ENCODE results near the gene MDM2. TPM values are rescaled to one million over a fixed set of nuclear protein-coding genes. Genes with fewer than 3 reads are reported as not detected.

Gene MDM2
- total RNA-seq, 1 experiment from 2014 or later = 159 TPM

DNA sequence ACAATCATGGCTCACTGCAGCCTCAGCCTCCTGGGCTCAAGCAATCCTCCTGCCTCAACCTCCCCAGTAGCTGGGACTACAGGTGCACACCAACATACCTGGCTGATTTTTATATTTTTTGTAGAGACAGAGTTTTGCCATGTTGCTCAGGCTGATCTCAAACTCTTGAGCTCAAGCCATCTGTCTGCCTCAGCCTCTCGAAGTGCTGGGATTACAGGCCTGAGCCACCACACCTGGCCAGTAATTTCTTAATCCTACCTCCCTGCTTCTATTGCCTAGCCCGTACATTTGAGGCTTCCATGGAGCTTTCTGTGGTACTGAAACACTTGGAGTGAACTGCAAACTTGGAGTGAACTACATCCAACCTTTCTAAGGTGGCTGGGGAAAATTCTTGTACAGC is 41.3 kb upstream of the MDM2 start:
- Histone ChIP-seq H3K4me1 (ENCODE audit: insufficient read depth, low read length) (no peaks in the 10 kb centered on the region), H4K91ac (ENCODE audit: insufficient read length, low read depth, low read length) (no peak overlapping the region), H3K79me2 (ENCODE audit: insufficient read depth, low read length) (no peaks in the 10 kb centered on the region), H3K14ac (ENCODE audit: insufficient read depth, low read length) (no peak overlapping the region), H4K5ac (ENCODE audit: insufficient read length, low read depth, low read length) (no peak overlapping the region), H3K23ac (ENCODE audit: insufficient read length, low read depth, low read length) (no peak overlapping the region), H3K9ac (ENCODE audit: extremely low read depth, insufficient read length, low read length) (no peak overlapping the region), H3K27ac (ENCODE audit: insufficient read length, low read depth, low read length) (no peak overlapping the region), H3K18ac (ENCODE audit: insufficient read length, low read depth, low read length) (no peak overlapping the region), H3K79me1 (ENCODE audit: insufficient read depth, low read depth, low read length, poor library complexity, severe bottlenecking) (no peaks in the 10 kb centered on the region), H3T11ph (ENCODE audit: low read length) (no peak overlapping the region), H2BK5ac (ENCODE audit: insufficient read length, low read length) (no peak overlapping the region), H2BK12ac (ENCODE audit: insufficient read length, low read depth, low read length) (no peak overlapping the region), H3K4me2 (ENCODE audit: insufficient read depth, insufficient read length, low read length) (no peak overlapping the region), H3K27me3 (ENCODE audit: insufficient read depth, low read length) (no peaks in the 10 kb centered on the region), H4K8ac (replicated peaks; ENCODE audit: insufficient read length, low read depth, low read length) (no peak overlapping the region), H3K23me2 (ENCODE audit: insufficient read length, low read depth, low read length, poor library complexity, severe bottlenecking) (no peaks in the 10 kb centered on the region), H2BK120ac (ENCODE audit: low read depth, low read length, poor library complexity, severe bottlenecking) (no peak overlapping the region), H3K9me3 (ENCODE audit: control insufficient read depth, low read depth, low read length) (no peaks in the 10 kb centered on the region), H4K20me1 (ENCODE audit: control insufficient read depth, insufficient read depth, insufficient read length) (no peaks in the 10 kb centered on the region), H2BK20ac (ENCODE audit: low read depth, low read length, poor library complexity, severe bottlenecking) (no peak overlapping the region), H3K56ac (ENCODE audit: insufficient read length, low read depth, low read length) (no peak overlapping the region), H2BK15ac (ENCODE audit: low read depth, low read length) (no peak overlapping the region), H2AFZ (ENCODE audit: low read length) (no peak overlapping the region), H2AK5ac (ENCODE audit: insufficient read length, low read length) (no peak overlapping the region), H3K4ac (ENCODE audit: low read depth, low read length) (no peak overlapping the region)
- no peak overlapping the region for H3K4me3 Mint-ChIP-seq
- H3K4me1 Mint-ChIP-seq = peaks cover 2 to 4% of the 10 kb centered on the region in 2 experiments; a peak in 3 of 4 replicates
- no peak overlapping the region; a peak in 1 of 7 replicates for H3K27ac Mint-ChIP-seq
- no peak for TF ChIP-seq CTCF (conservative IDR thresholded peaks at IDR 0.05)
- no CpG with 5 or more reads among the region's 2 CpGs for WGBS (ENCODE audit: extremely low coverage, insufficient read length, low lambda C conversion rate)
- peaks cover 1 to 35% (median 35%) of the 10 kb centered on the region in 3 experiments; a peak in 6 of 7 replicates for H3K36me3 Mint-ChIP-seq (ENCODE audit: insufficient read depth in 1 of 3, low read depth in 3 of 3)
- DNase-seq = no peak
- H3K27me3 Mint-ChIP-seq (ENCODE audit: low read depth) = no peaks in the 10 kb centered on the region; the same call in 1 of the 2 replicates
- H3K9me3 Mint-ChIP-seq = no peaks in the 10 kb centered on the region
